HUES64 (cell line): ENCODE data around the gene APEH.

Source experiments
- H3K27ac ChIP-seq: 2 replicates; pipeline ENCODE4 v1.7.0; 2013; ENCODE audit warnings: low read depth, low read length, inconsistent platforms
- H3K27me3 ChIP-seq: 2 replicates; pipeline ENCODE4 v1.6.1; 2013; ENCODE audit warnings: mild to moderate bottlenecking, low read length; ENCODE audit not compliant: insufficient read depth
- H3K36me3 ChIP-seq: 2 replicates; pipeline ENCODE4 v1.6.1; 2013; ENCODE audit warnings: mild to moderate bottlenecking, low read length; ENCODE audit not compliant: insufficient read depth
- H3K4me1 ChIP-seq: 2 replicates; pipeline ENCODE4 v1.6.1; 2013; ENCODE audit warnings: mild to moderate bottlenecking, low read length, moderate library complexity; ENCODE audit not compliant: insufficient read depth
- H3K4me3 ChIP-seq: 2 replicates; pipeline ENCODE4 v1.5.1; 2013; ENCODE audit warnings: mild to moderate bottlenecking, low read length, moderate library complexity
- H3K9ac ChIP-seq: 2 replicates; pipeline ENCODE4 v1.6.1; 2013; ENCODE audit warnings: mild to moderate bottlenecking, low read depth, low read length
- H3K9me3 ChIP-seq: 2 replicates; pipeline ENCODE4 v1.6.1; 2013; ENCODE audit warnings: low read depth, low read length; ENCODE audit not compliant: insufficient read depth
- WGBS: fragments of 150-250, 120-280 bp; methylation state at CpG from one replicate; pipeline ENCODE4 v1.1.7; 2013; ENCODE audit warnings: missing lambda C conversion rate; 5-methylcytosine and 5-hydroxymethylcytosine counted together

APEH gene

DNA sequence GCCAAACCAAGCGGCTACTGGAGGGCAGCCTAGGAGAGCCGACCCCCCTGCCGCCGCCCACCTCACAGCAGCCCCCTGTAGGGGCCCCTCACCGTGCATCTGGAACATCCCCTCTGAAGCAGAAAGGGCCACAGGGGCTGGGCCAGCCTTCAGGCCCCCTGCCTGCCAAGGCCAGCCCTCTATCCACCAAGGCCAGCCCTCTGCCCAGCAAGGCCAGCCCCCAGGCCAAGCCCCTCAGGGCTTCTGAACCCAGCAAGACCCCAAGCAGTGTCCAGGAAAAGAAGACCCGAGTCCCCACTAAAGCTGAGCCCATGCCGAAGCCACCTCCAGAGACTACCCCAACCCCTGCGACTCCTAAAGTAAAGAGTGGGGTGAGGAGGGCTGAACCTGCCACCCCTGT is 23.5 kb upstream of the APEH start:
- Histone ChIP-seq H3K9ac (no peak overlapping the region), H3K36me3 (no peaks in the 10 kb centered on the region), H3K9me3 (no peaks in the 10 kb centered on the region), H3K27ac (no peak overlapping the region), H3K4me3 (no peak overlapping the region), H3K27me3 (no peaks in the 10 kb centered on the region), H3K4me1 (no peaks in the 10 kb centered on the region)
- WGBS: 80% methylated on average over 8 of the region's 8 CpGs

- no peak overlapping the region for H3K4me3 ChIP-seq
- no peaks in the 10 kb centered on the region for H3K36me3 ChIP-seq
These were observed 21.8 kb upstream of the APEH start for GRCh38 chr3:49652218-49652902.

DNA sequence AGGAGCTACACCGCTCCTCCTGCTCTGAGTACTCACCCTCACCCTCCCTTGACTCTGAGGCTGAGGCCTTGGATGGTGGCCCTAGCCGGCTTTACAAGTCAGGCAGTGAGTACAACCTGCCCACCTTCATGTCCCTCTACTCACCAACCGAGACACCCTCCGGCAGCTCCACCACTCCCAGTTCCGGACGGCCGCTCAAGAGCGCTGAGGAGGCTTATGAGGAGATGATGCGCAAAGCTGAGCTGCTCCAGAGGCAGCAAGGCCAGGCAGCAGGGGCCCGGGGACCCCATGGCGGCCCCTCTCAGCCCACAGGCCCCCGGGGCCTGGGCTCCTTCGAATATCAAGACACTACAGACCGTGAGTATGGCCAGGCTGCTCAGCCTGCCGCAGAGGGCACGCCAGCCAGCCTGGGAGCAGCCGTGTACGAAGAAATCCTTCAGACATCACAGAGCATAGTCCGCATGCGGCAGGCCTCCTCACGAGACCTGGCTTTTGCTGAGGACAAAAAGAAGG is 21.2 kb upstream of the APEH start:
- H3K9ac ChIP-seq: no peak overlapping the region
- H3K4me3 ChIP-seq: no peak overlapping the region
- H3K27me3 ChIP-seq: no peaks in the 10 kb centered on the region
- 95% methylated on average over 21 of the region's 21 CpGs for WGBS
- H3K9me3 ChIP-seq: no peaks in the 10 kb centered on the region
- no peaks in the 10 kb centered on the region for H3K4me1 ChIP-seq
- H3K27ac ChIP-seq: no peak overlapping the region
- H3K36me3 ChIP-seq: no peaks in the 10 kb centered on the region

More at GRCh38 chr3:49652218-49652902, 21.8 kb upstream of the APEH start:
- Histone ChIP-seq H3K9ac (no peak overlapping the region), H3K27ac (no peak overlapping the region), H3K4me1 (no peaks in the 10 kb centered on the region), H3K27me3 (no peaks in the 10 kb centered on the region), H3K9me3 (no peaks in the 10 kb centered on the region)
- WGBS: 93% methylated on average over 36 of the region's 36 CpGs

DNA sequence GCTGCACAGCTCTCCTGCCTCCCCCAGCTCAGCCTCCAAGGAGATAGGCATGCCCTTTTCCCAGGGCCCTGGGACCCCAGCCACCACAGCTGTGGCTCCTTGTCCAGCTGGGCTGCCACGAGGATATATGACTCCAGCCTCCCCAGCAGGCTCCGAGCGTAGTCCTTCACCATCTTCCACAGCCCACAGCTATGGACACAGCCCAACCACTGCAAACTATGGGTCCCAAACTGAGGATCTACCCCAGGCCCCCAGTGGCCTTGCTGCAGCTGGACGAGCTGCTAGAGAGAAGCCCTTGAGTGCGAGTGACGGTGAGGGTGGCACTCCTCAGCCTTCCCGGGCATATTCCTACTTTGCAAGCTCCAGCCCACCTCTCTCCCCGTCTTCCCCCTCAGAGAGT is 20.5 kb upstream of the APEH start:
- no peak overlapping the region for H3K4me3 ChIP-seq
- no peak overlapping the region for H3K27ac ChIP-seq
- H3K27me3 ChIP-seq: no peaks in the 10 kb centered on the region
- 89% methylated on average over 8 of the region's 8 CpGs for WGBS
- no peaks in the 10 kb centered on the region for H3K36me3 ChIP-seq
- no peak overlapping the region for H3K9ac ChIP-seq
- H3K9me3 ChIP-seq: no peaks in the 10 kb centered on the region
- no peaks in the 10 kb centered on the region for H3K4me1 ChIP-seq

- H3K27me3 ChIP-seq: no peaks in the 10 kb centered on the region
- H3K4me3 ChIP-seq: no peak overlapping the region
- no peaks in the 10 kb centered on the region for H3K36me3 ChIP-seq
- no peaks in the 10 kb centered on the region for H3K9me3 ChIP-seq
- no peaks in the 10 kb centered on the region for H3K4me1 ChIP-seq
- 95% methylated on average over 17 of the region's 17 CpGs for WGBS
- H3K9ac ChIP-seq: no peak overlapping the region
- no peak overlapping the region for H3K27ac ChIP-seq
These were observed 19.9 kb upstream of the APEH start for GRCh38 chr3:49654176-49654825.

DNA sequence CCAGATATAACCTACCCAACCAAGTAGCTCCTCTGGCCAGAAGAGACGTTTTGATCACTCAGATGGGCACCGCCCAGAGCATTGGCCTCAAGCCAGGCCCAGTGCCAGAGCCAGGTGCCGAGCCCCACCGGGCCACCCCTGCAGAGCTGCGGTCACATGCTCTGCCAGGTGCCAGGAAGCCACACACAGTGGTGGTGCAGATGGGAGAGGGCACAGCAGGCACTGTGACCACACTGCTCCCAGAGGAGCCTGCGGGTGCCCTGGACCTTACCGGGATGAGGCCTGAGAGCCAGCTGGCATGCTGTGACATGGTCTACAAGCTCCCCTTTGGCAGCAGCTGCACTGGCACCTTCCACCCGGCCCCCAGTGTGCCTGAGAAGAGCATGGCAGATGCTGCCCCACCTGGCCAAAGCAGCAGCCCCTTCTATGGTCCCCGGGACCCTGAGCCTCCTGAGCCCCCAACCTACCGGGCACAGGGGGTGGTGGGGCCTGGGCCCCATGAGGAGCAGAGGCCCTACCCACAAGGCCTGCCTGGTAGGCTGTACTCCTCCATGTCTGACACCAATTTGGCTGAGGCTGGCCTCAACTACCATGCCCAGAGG is 19.1 kb upstream of the APEH start:
- Histone ChIP-seq H3K4me1 (no peaks in the 10 kb centered on the region), H3K9me3 (no peaks in the 10 kb centered on the region), H3K27ac (no peak overlapping the region), H3K36me3 (no peaks in the 10 kb centered on the region), H3K27me3 (no peaks in the 10 kb centered on the region), H3K4me3 (no peak overlapping the region), H3K9ac (no peak overlapping the region)
- 91% methylated on average over 10 of the region's 10 CpGs for WGBS

DNA sequence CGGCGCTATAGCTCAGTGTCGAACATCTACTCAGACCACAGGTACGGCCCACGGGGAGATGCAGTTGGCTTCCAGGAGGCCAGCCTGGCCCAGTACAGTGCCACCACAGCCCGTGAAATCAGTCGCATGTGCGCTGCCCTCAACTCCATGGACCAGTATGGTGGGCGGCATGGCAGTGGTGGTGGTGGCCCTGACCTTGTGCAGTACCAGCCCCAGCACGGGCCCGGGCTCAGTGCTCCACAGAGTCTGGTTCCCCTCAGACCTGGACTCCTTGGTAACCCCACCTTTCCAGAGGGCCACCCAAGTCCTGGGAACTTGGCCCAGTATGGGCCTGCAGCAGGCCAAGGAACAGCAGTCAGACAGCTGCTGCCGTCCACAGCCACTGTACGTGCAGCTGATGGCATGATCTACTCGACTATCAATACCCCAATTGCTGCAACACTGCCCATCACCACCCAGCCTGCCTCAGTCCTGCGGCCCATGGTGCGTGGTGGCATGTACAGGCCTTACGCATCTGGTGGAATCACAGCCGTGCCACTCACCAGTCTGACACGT is 18.3 kb upstream of the APEH start:
- 94% methylated on average over 19 of the region's 19 CpGs for WGBS
- no peaks in the 10 kb centered on the region for H3K36me3 ChIP-seq
- no peaks in the 10 kb centered on the region for H3K4me1 ChIP-seq
- no peak overlapping the region for H3K9ac ChIP-seq
- no peaks in the 10 kb centered on the region for H3K27me3 ChIP-seq
- H3K9me3 ChIP-seq: no peaks in the 10 kb centered on the region
- no peak overlapping the region for H3K27ac ChIP-seq
- no peak overlapping the region for H3K4me3 ChIP-seq

DNA sequence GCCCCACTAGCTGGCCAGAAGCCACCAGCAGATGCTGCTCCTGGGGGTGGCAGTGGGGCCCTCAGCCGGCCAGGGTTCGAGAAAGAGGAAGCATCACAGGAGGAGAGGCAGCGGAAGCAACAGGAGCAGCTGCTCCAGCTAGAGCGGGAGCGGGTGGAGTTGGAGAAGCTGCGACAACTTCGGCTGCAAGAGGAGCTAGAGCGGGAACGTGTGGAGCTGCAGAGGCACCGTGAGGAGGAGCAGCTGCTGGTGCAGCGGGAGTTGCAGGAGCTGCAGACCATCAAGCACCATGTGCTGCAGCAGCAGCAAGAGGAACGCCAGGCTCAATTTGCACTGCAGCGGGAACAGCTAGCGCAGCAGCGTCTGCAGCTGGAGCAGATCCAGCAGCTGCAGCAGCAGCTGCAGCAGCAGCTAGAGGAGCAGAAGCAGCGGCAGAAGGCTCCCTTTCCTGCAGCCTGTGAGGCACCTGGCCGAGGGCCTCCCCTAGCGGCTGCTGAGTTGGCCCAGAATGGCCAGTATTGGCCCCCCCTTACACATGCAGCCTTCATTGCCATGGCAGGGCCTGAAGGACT is 17.5 kb upstream of the APEH start:
- Histone ChIP-seq H3K4me1 (no peaks in the 10 kb centered on the region), H3K4me3 (no peak overlapping the region), H3K36me3 (no peaks in the 10 kb centered on the region), H3K9me3 (no peaks in the 10 kb centered on the region), H3K27ac (no peak overlapping the region), H3K9ac (no peak overlapping the region), H3K27me3 (no peaks in the 10 kb centered on the region)
- WGBS: 90% methylated on average over 18 of the region's 18 CpGs

DNA sequence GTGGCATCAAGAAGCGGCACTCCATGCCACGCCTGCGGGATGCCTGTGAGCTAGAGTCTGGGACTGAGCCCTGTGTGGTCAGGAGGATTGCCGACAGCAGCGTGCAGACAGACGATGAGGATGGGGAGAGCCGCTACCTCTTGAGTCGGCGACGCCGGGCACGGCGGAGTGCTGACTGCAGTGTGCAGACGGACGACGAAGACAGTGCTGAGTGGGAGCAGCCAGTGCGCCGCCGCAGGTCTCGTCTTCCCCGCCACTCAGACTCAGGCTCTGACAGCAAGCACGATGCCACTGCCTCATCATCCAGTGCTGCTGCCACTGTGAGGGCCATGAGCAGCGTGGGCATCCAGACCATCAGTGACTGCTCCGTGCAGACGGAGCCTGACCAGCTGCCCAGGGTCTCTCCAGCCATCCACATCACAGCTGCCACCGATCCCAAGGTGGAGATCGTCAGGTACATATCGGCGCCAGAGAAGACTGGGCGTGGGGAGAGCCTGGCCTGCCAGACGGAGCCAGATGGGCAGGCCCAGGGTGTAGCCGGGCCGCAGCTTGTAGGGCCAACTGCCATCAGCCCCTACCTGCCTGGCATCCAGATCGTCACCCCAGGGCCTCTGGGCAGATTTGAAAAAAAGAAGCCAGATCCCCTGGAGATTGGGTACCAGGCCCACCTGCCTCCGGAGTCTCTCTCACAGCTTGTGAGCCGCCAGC is 16.8 kb upstream of the APEH start:
- Histone ChIP-seq H3K4me1 (no peaks in the 10 kb centered on the region), H3K4me3 (no peak overlapping the region), H3K9me3 (no peaks in the 10 kb centered on the region), H3K27me3 (no peaks in the 10 kb centered on the region), H3K9ac (no peak overlapping the region), H3K27ac (no peak overlapping the region), H3K36me3 (no peaks in the 10 kb centered on the region)
- WGBS: 95% methylated on average over 36 of the region's 36 CpGs

DNA sequence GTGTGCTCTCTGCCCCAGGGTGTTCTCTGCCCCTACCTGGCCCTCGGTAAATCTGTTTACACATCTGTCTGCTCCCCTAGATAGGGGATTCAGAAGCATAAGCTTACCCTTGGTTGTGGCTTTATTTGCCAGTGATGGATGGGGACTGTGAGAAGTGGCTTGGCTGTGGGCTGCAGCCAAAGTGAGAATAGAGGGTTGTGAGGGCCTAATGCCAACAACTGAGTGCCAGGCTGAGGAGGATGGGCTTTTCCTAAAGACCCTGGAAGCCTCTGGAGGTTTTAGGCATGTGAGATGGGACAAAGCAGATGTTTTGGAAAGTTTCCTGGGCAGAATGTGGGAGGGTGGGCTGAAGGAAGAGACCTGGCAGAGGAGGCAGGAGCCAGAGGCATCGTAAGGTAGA is 15.4 kb upstream of the APEH start:
- 95% methylated on average over 2 of the region's 2 CpGs for WGBS
- H3K27ac ChIP-seq: no peak overlapping the region
- no peak overlapping the region for H3K4me3 ChIP-seq
- no peaks in the 10 kb centered on the region for H3K27me3 ChIP-seq
- H3K4me1 ChIP-seq: no peaks in the 10 kb centered on the region
- H3K9ac ChIP-seq: no peak overlapping the region
- no peaks in the 10 kb centered on the region for H3K36me3 ChIP-seq
- H3K9me3 ChIP-seq: no peaks in the 10 kb centered on the region
